A673 (cell line): ENCODE results near the gene ATF4. TPM values are rescaled to one million over a fixed set of nuclear protein-coding genes. Genes with fewer than 3 reads are reported as not detected.

Source experiments
- BruUV-seq: library from RNA; stranded (reverse); fragments of 400-500 nt; replicated peaks from 2 replicates; lab custom pipeline; 2021; lab: Mats Ljungman, UMichigan
- CTCF ChIA-PET: fragments of 300-600 bp; sonication (Branson Sonifier 250); formaldehyde crosslinking; loops from one replicate; lab custom pipeline; 2022; ENCODE audit warnings: antibody characterized with exemption; lab: Charles Lee
- POLR2A ChIA-PET: fragments of 300-600 bp; sonication (Branson Sonifier 250); formaldehyde crosslinking; loops from one replicate; lab custom pipeline; 2022; ENCODE audit warnings: antibody characterized with exemption; ENCODE audit not compliant: low non-redundant PET; lab: Charles Lee
- DNase-seq: peaks from one replicate; pipeline ENCODE4 v3.0.0-alpha.2; 2015; ENCODE audit warnings: low spot score
- H3K27ac ChIP-seq: fragments of 200-600 bp; sonication (generic); 2 replicates; pipeline ENCODE4 v1.5.1; 2016; ENCODE audit warnings: mixed run types, low read depth, mild to moderate bottlenecking, mixed read lengths, antibody characterized with exemption, low read length; ENCODE audit not compliant: poor library complexity, severe bottlenecking
- H3K27me3 ChIP-seq: fragments of 200-600 bp; sonication (generic); replicated peaks from 2 replicates; pipeline ENCODE4 v1.6.1; 2017; ENCODE audit warnings: mixed run types, low read depth, mild to moderate bottlenecking, mixed read lengths, antibody characterized with exemption, low read length; ENCODE audit not compliant: insufficient read depth, poor library complexity
- H3K36me3 ChIP-seq: fragments of 200-600 bp; sonication (generic); 2 replicates; pipeline ENCODE4 v1.6.1; 2016; ENCODE audit warnings: mixed run types, mild to moderate bottlenecking, mixed read lengths, antibody characterized with exemption, low read length; ENCODE audit not compliant: insufficient read depth, poor library complexity, severe bottlenecking
- H3K4me1 ChIP-seq: fragments of 200-600 bp; sonication (generic); 2 replicates; pipeline ENCODE4 v1.6.1; 2017; ENCODE audit warnings: mixed run types, mild to moderate bottlenecking, mixed read lengths, antibody characterized with exemption, low read length; ENCODE audit not compliant: insufficient read depth, poor library complexity, severe bottlenecking
- H3K4me3 ChIP-seq: fragments of 200-600 bp; sonication (generic); 2 replicates; pipeline ENCODE4 v1.5.1; 2016; ENCODE audit warnings: low read depth, mixed run types, mild to moderate bottlenecking, mixed read lengths, low read length; ENCODE audit not compliant: poor library complexity, severe bottlenecking
- H3K9me3 ChIP-seq: fragments of 200-600 bp; sonication (generic); 2 replicates; pipeline ENCODE4 v1.6.1; 2016; ENCODE audit warnings: mixed run types, low read depth, mild to moderate bottlenecking, mixed read lengths, antibody characterized with exemption, low read length; ENCODE audit not compliant: poor library complexity, severe bottlenecking
- CTCF ChIP-seq: fragments of 300-800, 200-600 bp; sonication (generic); conservative IDR thresholded peaks from 2 replicates; pipeline ENCODE4 v1.5.1; 2017; ENCODE audit warnings: low read depth, mild to moderate bottlenecking, antibody characterized with exemption, low read length, moderate library complexity, mixed read lengths
- EZH2 ChIP-seq: fragments of 200-600 bp; sonication (generic); IDR thresholded peaks from 2 replicates; pipeline ENCODE4 v1.6.1; 2017; ENCODE audit warnings: borderline replicate concordance, low read depth, mild to moderate bottlenecking, mixed read lengths, antibody characterized with exemption, low read length; ENCODE audit not compliant: poor library complexity, severe bottlenecking
- intact Hi-C: fragments of 100-400 bp; cut with micrococcal nuclease; formaldehyde crosslinking; loops from one replicate; pipeline ENCODE4 v1.10.0; 2022; ENCODE audit not compliant: unreplicated experiment
- total RNA-seq: library from RNA; stranded (reverse); gene quantifications from 2 replicates; pipeline ENCODE4 v1.2.3, GENCODE V29; 2021

The ATF4 gene
- total RNA-seq, 1 experiment from 2014 or later: 476 TPM

- Histone ChIP-seq H3K27me3 (no peaks in the 10 kb centered on the region), H3K9me3 (no peaks in the 10 kb centered on the region), H3K4me3 (peak overlapping the region; percentile 97), H3K36me3 (peaks cover 49% of the 10 kb centered on the region), H3K27ac (peak overlapping the region; percentile 38), H3K4me1 (peaks cover 24% of the 10 kb centered on the region)
- intact Hi-C loops: loop anchor here (10.0 kb wide), 1 partner anchor 128 kb away; the partner anchor contains the start of gene TAB1
- TF ChIP-seq CTCF (no peak), EZH2 (no peak)
- POLR2A ChIA-PET: interaction anchor here (0.6 to 1.4 kb wide), 3 partner anchors 21 to 1794 kb away, joined by 3 to 5 read pairs (median 5); partner anchors contain the start of gene MIEF1
- BruUV-seq: no TSS peak
- CTCF ChIA-PET: no interaction called here
- DNase-seq: no peak
Measured at GRCh38 chr22:39522567-39523300, 2.4 kb downstream of the ATF4 start.

- H3K9me3 ChIP-seq: no peaks in the 10 kb centered on the region
- no peaks in the 10 kb centered on the region for H3K27me3 ChIP-seq
- peaks cover 24% of the 10 kb centered on the region for H3K4me1 ChIP-seq
- H3K27ac ChIP-seq: peak overlapping the region; percentile 30
- no TSS peak for BruUV-seq
- H3K4me3 ChIP-seq: peak overlapping the region; percentile 97
- no peak for DNase-seq
- intact Hi-C loops: loop anchor here (10.0 kb wide), 1 partner anchor 129 kb away; the partner anchor contains the start of gene TAB1
- ChIA-PET CTCF (interaction anchor here (1.2 kb wide), 1 partner anchor 520 kb away, joined by 4 read pairs; no protein-coding TSS in a partner anchor), POLR2A (interaction anchor here (0.5 to 1.3 kb wide), 7 partner anchors 10 to 970 kb away, joined by 3 to 17 read pairs (median 4); partner anchors contain the start of gene RPL3)
- no peak for TF ChIP-seq EZH2
- TF ChIP-seq CTCF: no peak
- H3K36me3 ChIP-seq: peaks cover 57% of the 10 kb centered on the region
Measured at GRCh38 chr22:39524089-39524752, 3.9 kb downstream of the ATF4 start.
